ENCODE results near the gene CRY1. TPM values are rescaled to one million over a fixed set of nuclear protein-coding genes. Genes with fewer than 3 reads are reported as not detected.

CRY1 gene
- total RNA-seq, 4 donors from 2014 or later, result 23.7 to 51.2 (median 40.1) TPM

- no peak for ATAC-seq
- peak overlapping the region in 1 of 4 donors; percentile 12 for H3K27ac ChIP-seq
- no peak overlapping the region for H3K4me3 ChIP-seq
- H3K4me1 ChIP-seq, result peaks cover 0 to 27% (median 0%) of the 10 kb centered on the region in 3 donors
- no peaks in the 10 kb centered on the region for H3K27me3 ChIP-seq
- 25 to 42% methylated on average over 2 of the region's 2 CpGs for WGBS, 2 donors (ENCODE audit: low coverage in 1 of 2)
- no peaks in the 10 kb centered on the region for H3K36me3 ChIP-seq
- TF ChIP-seq POLR2A (IDR thresholded peaks at IDR 0.05) (no peak), EP300 (IDR thresholded peaks at IDR 0.05) (no peak)
- H3K9me3 ChIP-seq, result peaks cover 0 to 6% (median 0%) of the 10 kb centered on the region in 3 donors
Observed at GRCh38 chr12:107058190-107058589, 35.2 kb downstream of the CRY1 start.

- no peak for ATAC-seq
- H3K36me3 ChIP-seq, result no peaks in the 10 kb centered on the region
- H3K27ac ChIP-seq, result peak overlapping the region in 2 of 4 donors; percentile 7 to 12
- TF ChIP-seq POLR2AphosphoS5 (IDR thresholded peaks at IDR 0.05) (no peak), EP300 (IDR thresholded peaks at IDR 0.05) (no peak), POLR2A (IDR thresholded peaks at IDR 0.05) (no peak)
- TF ChIP-seq, protein P1, sequence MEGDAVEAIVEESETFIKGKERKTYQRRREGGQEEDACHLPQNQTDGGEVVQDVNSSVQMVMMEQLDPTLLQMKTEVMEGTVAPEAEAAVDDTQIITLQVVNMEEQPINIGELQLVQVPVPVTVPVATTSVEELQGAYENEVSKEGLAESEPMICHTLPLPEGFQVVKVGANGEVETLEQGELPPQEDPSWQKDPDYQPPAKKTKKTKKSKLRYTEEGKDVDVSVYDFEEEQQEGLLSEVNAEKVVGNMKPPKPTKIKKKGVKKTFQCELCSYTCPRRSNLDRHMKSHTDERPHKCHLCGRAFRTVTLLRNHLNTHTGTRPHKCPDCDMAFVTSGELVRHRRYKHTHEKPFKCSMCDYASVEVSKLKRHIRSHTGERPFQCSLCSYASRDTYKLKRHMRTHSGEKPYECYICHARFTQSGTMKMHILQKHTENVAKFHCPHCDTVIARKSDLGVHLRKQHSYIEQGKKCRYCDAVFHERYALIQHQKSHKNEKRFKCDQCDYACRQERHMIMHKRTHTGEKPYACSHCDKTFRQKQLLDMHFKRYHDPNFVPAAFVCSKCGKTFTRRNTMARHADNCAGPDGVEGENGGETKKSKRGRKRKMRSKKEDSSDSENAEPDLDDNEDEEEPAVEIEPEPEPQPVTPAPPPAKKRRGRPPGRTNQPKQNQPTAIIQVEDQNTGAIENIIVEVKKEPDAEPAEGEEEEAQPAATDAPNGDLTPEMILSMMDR (IDR thresholded peaks at IDR 0.05), result no peak
- H3K4me3 ChIP-seq, result no peak overlapping the region
- WGBS, 2 donors (ENCODE audit: low coverage in 1 of 2), result 43 to 58% methylated on average over 3 to 4 of the region's 4 CpGs
- H3K4me1 ChIP-seq, result peaks cover 0 to 27% (median 0%) of the 10 kb centered on the region in 3 donors
- H3K27me3 ChIP-seq, result no peaks in the 10 kb centered on the region
- peaks cover 0 to 7% (median 0%) of the 10 kb centered on the region in 3 donors for H3K9me3 ChIP-seq
Observed at GRCh38 chr12:107057071-107057834, 36.1 kb downstream of the CRY1 start.

DNA sequence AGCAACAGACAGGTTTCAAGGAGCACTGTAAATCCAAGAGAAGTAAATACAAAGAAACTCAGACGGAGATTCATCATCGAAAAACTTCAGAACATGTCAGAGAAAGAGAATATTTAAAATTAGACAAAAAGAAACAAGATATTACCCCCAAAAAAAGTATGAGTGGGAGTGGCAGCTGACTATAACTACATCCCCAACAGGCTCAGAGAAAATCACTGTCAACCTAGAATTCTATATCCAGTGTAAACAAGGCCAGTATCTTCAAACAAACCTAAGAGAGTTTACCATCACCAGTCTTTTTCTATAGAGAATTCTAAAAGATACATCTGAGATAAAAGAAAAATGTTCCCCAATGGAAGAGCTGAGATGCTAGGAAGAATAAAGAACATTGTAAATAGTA, 39.6 kb downstream of the CRY1 start:
- Histone ChIP-seq H3K9me3 (peaks cover 0 to 7% (median 0%) of the 10 kb centered on the region in 3 donors), H3K27me3 (no peaks in the 10 kb centered on the region), H3K4me1 (peaks cover 0 to 26% (median 0%) of the 10 kb centered on the region in 3 donors), H3K27ac (no peak overlapping the region), H3K4me3 (no peak overlapping the region), H3K36me3 (no peaks in the 10 kb centered on the region)
- ATAC-seq, result no peak
- TF ChIP-seq POLR2AphosphoS5 (IDR thresholded peaks at IDR 0.05), result no peak
- no peak for TF ChIP-seq POLR2A (IDR thresholded peaks at IDR 0.05)
- 100% methylated on average over 2 of the region's 2 CpGs; no CpG with 5 or more reads in 1 of the 2 donors for WGBS, 2 donors (ENCODE audit: low coverage in 1 of 2)

DNA sequence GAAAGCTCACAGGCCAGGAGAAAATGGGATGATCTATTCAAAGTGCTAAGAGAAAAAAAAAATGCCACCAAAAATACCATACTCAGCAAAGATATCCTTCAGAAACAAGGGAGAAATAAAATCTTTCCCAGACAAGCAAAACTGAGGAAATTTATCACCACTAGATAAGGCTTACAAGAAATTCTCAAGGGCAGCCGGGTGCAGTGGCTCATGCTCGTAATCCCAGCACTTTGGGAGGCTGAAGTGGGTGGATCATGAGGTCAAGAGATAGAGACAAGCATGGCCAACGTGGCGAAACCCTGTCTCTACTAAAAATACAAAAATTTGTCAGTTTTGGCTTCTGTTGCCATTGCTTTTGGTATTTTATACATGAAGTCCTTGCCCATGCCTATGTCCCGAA, 48.2 kb downstream of the CRY1 start:
- no peak for TF ChIP-seq EP300 (IDR thresholded peaks at IDR 0.05)
- TF ChIP-seq, protein P1 (IDR thresholded peaks at IDR 0.05), result no peak
- no peak for TF ChIP-seq POLR2A (IDR thresholded peaks at IDR 0.05)
- TF ChIP-seq POLR2AphosphoS5 (IDR thresholded peaks at IDR 0.05), result no peak
- 86 to 98% methylated on average over 5 of the region's 5 CpGs for WGBS, 2 donors (ENCODE audit: low coverage in 1 of 2)
- Histone ChIP-seq H3K4me3 (no peak overlapping the region), H3K9me3 (no peaks in the 10 kb centered on the region), H3K27ac (no peak overlapping the region), H3K36me3 (no peaks in the 10 kb centered on the region), H3K27me3 (no peaks in the 10 kb centered on the region), H3K4me1 (no peaks in the 10 kb centered on the region)
- ATAC-seq, result no peak

GRCh38 chr12:107042801-107043200, 50.5 kb downstream of the CRY1 start:
- ATAC-seq, result no peak
- no peaks in the 10 kb centered on the region for H3K9me3 ChIP-seq
- no peaks in the 10 kb centered on the region for H3K4me1 ChIP-seq
- TF ChIP-seq POLR2AphosphoS5 (IDR thresholded peaks at IDR 0.05) (no peak), POLR2A (IDR thresholded peaks at IDR 0.05) (no peak), EP300 (IDR thresholded peaks at IDR 0.05) (no peak)
- TF ChIP-seq, protein P1 (IDR thresholded peaks at IDR 0.05), result no peak
- H3K27me3 ChIP-seq, result no peaks in the 10 kb centered on the region
- no peak overlapping the region for H3K4me3 ChIP-seq
- H3K27ac ChIP-seq, result no peak overlapping the region
- H3K36me3 ChIP-seq, result no peaks in the 10 kb centered on the region
- 60 to 90% methylated on average over 2 to 3 of the region's 8 CpGs for WGBS, 2 donors (ENCODE audit: low coverage in 1 of 2)

DNA sequence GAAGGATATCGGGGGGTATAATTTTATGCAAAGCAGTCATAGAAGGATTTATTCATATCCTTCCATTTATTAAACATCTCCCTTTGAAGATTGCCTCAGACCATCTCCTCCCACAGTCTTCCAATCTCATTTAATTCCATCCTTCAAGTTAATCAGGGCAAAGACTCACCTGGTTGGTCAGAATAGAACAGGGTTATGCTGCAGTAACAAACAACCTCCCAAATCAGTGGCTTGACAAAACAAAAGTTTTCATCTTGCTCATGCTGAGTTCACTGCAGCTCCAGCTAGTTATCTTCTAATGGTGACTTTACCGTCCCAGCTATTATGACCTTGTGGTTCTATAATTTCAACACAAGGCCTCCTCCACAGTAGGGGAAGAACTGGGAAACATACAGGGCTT, 57.6 kb downstream of the CRY1 start:
- Histone ChIP-seq H3K27ac (no peak overlapping the region), H3K36me3 (no peaks in the 10 kb centered on the region), H3K4me1 (peaks cover 0 to 17% (median 3%) of the 10 kb centered on the region in 3 donors), H3K4me3 (no peak overlapping the region), H3K27me3 (no peaks in the 10 kb centered on the region), H3K9me3 (no peaks in the 10 kb centered on the region)
- 90 to 100% methylated on average over 2 of the region's 2 CpGs for WGBS, 2 donors (ENCODE audit: low coverage in 1 of 2)
- no peak for ATAC-seq
- no peak for TF ChIP-seq POLR2AphosphoS5 (IDR thresholded peaks at IDR 0.05)
- TF ChIP-seq, protein P1 (IDR thresholded peaks at IDR 0.05), result no peak
- TF ChIP-seq POLR2A (IDR thresholded peaks at IDR 0.05), result no peak
- TF ChIP-seq EP300 (IDR thresholded peaks at IDR 0.05), result no peak
